MM.1S (cell line): ENCODE measurements around the gene NCAPD3.

ENCODE experiments used
- DNase-seq: peaks from one replicate; pipeline ENCODE4 v3.0.0-alpha.2; 2015
- H2AFZ ChIP-seq: fragments of 300-600 bp; sonication (generic); 2 replicates; pipeline ENCODE4 v1.6.0; 2016; ENCODE audit warnings: antibody characterized with exemption, low read length
- H3F3A ChIP-seq: fragments of 300-600 bp; sonication (generic); 2 replicates; pipeline ENCODE4 v1.6.1; 2016; ENCODE audit warnings: mild to moderate bottlenecking, antibody characterized with exemption, low read length, moderate library complexity, mixed read lengths; ENCODE audit not compliant: insufficient read depth
- H3K27ac ChIP-seq: fragments of 300-600 bp; sonication (generic); 2 replicates; pipeline ENCODE4 v1.5.1; 2016; ENCODE audit warnings: mild to moderate bottlenecking, low read length
- H3K27me3 ChIP-seq: fragments of 300-600 bp; sonication (generic); replicated peaks from 2 replicates; pipeline ENCODE4 v1.6.0; 2016; ENCODE audit warnings: low read length; ENCODE audit not compliant: insufficient read depth
- H3K36me3 ChIP-seq: fragments of 300-600 bp; sonication (generic); replicated peaks from 2 replicates; pipeline ENCODE4 v1.6.1; 2016; ENCODE audit warnings: mild to moderate bottlenecking, low read length, mixed read lengths; ENCODE audit not compliant: insufficient read depth
- H3K4me1 ChIP-seq: fragments of 300-600 bp; sonication (generic); 2 replicates; pipeline ENCODE4 v1.6.1; 2016; ENCODE audit warnings: low read length, mixed read lengths
- H3K4me2 ChIP-seq: fragments of 300-600 bp; sonication (generic); 2 replicates; pipeline ENCODE4 v1.6.0; 2016; ENCODE audit warnings: low read depth, low read length
- H3K4me3 ChIP-seq: fragments of 300-600 bp; sonication (generic); 2 replicates; pipeline ENCODE4 v1.5.1; 2016; ENCODE audit warnings: low read length, mixed read lengths
- H3K79me2 ChIP-seq: fragments of 300-600 bp; sonication (generic); 2 replicates; pipeline ENCODE4 v1.6.1; 2016; ENCODE audit warnings: mixed run types, low read length, mixed read lengths
- H3K9ac ChIP-seq: fragments of 300-600 bp; sonication (generic); 2 replicates; pipeline ENCODE4 v1.6.1; 2016; ENCODE audit warnings: low read length, mixed read lengths
- H3K9me2 ChIP-seq: fragments of 300-600 bp; sonication (generic); replicated peaks from 2 replicates; pipeline ENCODE4 v1.6.1; 2016; ENCODE audit warnings: mild to moderate bottlenecking, low read length, mixed read lengths; ENCODE audit not compliant: insufficient read depth
- H3K9me3 ChIP-seq: fragments of 300-600 bp; sonication (generic); replicated peaks from 2 replicates; pipeline ENCODE4 v1.6.1; 2016; ENCODE audit warnings: mild to moderate bottlenecking, low read length, mixed read lengths; ENCODE audit not compliant: insufficient read depth
- H4K20me1 ChIP-seq: fragments of 300-600 bp; sonication (generic); 2 replicates; pipeline ENCODE4 v1.6.1; 2016; ENCODE audit warnings: mild to moderate bottlenecking, low read length, moderate library complexity, mixed read lengths; ENCODE audit not compliant: insufficient read depth
- EZH2 ChIP-seq: fragments of 300-600 bp; sonication (generic); optimal IDR thresholded peaks from 2 replicates; pipeline ENCODE3; 2017; ENCODE audit warnings: low read depth, mild to moderate bottlenecking, antibody characterized with exemption, low read length, mixed read lengths
- EZH2phosphoT487 ChIP-seq: fragments of 300-600 bp; sonication (generic); IDR thresholded peaks from 2 replicates; pipeline ENCODE4 v1.6.1; 2018; ENCODE audit warnings: antibody characterized with exemption, low read length
- TF ChIP-seq, protein P1 (sequence below): fragments of 300-600 bp; sonication (generic); IDR thresholded peaks from 2 replicates; pipeline ENCODE4 v1.5.1; 2016; ENCODE audit warnings: antibody characterized with exemption, low read length, mixed read lengths

The NCAPD3 gene

DNA sequence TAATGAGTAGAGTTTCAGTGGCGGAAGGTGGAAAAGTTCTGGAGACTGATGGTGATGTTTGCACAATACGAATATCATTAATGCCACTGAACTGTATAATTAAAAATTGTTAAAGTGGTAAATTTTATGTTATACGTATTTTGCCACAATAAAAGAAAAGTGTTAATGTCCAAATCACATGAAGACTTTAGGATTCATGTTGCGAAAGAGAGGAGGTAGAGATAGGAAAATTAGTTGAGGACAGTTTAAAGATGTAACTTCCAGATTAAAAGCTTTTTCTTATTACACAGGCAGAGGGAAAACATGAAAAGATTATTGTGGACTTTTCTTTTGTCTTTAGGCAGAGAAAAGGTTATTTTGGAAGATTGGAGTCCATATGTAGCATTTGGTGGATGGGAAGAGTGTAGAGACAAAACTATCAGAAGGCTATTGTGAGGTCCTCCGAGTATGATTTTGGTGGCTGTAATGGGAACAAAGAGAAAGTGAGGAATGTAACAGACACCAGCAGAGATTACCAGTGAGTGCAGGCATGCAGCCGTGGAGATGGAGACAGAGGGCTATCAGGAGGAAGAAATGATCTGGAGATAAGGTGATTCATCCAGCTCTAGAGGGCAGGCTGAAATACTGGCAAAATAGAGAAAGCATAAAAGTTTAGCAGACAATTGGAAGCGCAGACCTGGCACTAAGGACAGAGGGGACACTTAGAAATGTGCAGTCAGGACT is 13.2 kb upstream of the NCAPD3 start:
- H3K27me3 ChIP-seq, result no peaks in the 10 kb centered on the region
- H3K27ac ChIP-seq, result no peak overlapping the region
- no peak overlapping the region for H3K4me3 ChIP-seq
- no peaks in the 10 kb centered on the region for H3F3A ChIP-seq
- no peak overlapping the region for H2AFZ ChIP-seq
- no peaks in the 10 kb centered on the region for H3K9me2 ChIP-seq
- no peaks in the 10 kb centered on the region for H4K20me1 ChIP-seq
- peaks cover 36% of the 10 kb centered on the region for H3K79me2 ChIP-seq
- no peak overlapping the region for H3K9ac ChIP-seq
- H3K9me3 ChIP-seq, result no peaks in the 10 kb centered on the region
- H3K4me2 ChIP-seq, result no peak overlapping the region
- TF ChIP-seq, protein P1, sequence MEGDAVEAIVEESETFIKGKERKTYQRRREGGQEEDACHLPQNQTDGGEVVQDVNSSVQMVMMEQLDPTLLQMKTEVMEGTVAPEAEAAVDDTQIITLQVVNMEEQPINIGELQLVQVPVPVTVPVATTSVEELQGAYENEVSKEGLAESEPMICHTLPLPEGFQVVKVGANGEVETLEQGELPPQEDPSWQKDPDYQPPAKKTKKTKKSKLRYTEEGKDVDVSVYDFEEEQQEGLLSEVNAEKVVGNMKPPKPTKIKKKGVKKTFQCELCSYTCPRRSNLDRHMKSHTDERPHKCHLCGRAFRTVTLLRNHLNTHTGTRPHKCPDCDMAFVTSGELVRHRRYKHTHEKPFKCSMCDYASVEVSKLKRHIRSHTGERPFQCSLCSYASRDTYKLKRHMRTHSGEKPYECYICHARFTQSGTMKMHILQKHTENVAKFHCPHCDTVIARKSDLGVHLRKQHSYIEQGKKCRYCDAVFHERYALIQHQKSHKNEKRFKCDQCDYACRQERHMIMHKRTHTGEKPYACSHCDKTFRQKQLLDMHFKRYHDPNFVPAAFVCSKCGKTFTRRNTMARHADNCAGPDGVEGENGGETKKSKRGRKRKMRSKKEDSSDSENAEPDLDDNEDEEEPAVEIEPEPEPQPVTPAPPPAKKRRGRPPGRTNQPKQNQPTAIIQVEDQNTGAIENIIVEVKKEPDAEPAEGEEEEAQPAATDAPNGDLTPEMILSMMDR, result no peak
- no peak for TF ChIP-seq EZH2phosphoT487
- TF ChIP-seq EZH2, result no peak
- no peaks in the 10 kb centered on the region for H3K4me1 ChIP-seq
- H3K36me3 ChIP-seq, result no peaks in the 10 kb centered on the region
- no peak for DNase-seq

DNA sequence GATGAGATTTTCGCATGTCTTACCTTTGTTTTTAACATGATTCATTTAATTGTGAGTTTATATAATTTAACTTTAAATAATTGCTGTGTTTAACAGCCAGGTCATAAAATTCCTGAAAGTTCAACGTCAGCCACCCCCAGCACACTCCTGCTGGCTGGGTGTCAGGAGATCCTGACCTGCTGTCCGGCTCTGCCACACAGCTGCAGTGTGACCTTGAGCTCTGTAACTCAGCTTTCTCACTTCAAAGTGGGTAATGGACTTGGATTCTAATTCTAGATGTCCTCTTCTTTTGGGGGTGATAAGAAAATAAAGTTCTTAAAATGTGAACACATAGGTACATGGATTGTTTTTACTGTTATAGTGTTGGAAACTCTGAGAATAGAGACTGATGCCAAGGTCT is 11.6 kb upstream of the NCAPD3 start:
- Histone ChIP-seq H2AFZ (no peak overlapping the region), H3K9me3 (no peaks in the 10 kb centered on the region), H3K4me1 (no peaks in the 10 kb centered on the region), H3K36me3 (no peaks in the 10 kb centered on the region), H3K27me3 (no peaks in the 10 kb centered on the region), H3K9me2 (no peaks in the 10 kb centered on the region), H3F3A (no peaks in the 10 kb centered on the region), H3K9ac (no peak overlapping the region), H3K27ac (no peak overlapping the region), H3K4me2 (no peak overlapping the region), H3K4me3 (no peak overlapping the region), H4K20me1 (no peaks in the 10 kb centered on the region), H3K79me2 (peaks cover 52% of the 10 kb centered on the region)
- no peak for DNase-seq
- TF ChIP-seq EZH2, result no peak
- no peak for TF ChIP-seq EZH2phosphoT487
- TF ChIP-seq, protein P1, result no peak

DNA sequence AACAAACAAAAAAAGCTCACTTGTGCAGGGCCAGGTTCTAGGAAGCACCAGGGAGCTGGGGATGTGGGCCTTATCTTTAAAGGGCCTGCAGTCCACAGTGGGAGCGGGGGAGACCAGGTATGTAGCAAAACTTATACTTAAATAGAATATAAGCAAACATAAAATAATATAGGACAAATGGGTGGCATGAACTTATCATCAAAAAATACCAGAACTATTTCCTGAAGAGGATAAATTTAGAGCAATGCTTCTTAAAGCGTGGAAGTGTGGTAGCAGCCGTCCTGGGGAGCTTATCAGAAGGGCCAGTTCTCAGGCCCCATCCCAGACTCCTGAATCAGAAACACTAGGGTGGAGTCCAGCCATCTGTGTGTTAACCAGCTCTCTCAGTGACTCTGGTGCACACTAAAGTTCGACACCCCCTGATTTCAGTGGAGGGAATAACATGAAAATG is 10.0 kb upstream of the NCAPD3 start:
- Histone ChIP-seq H3K4me2 (no peak overlapping the region), H3K79me2 (peaks cover 68% of the 10 kb centered on the region)
- TF ChIP-seq EZH2phosphoT487, result no peak
- TF ChIP-seq, protein P1, result no peak
- no peak for TF ChIP-seq EZH2

More for the DNA sequence above, 10.0 kb upstream of the NCAPD3 start:
- Histone ChIP-seq H3K27ac (no peak overlapping the region), H2AFZ (no peak overlapping the region), H3K9me3 (no peaks in the 10 kb centered on the region), H3K27me3 (no peaks in the 10 kb centered on the region), H3K9ac (no peak overlapping the region), H3K36me3 (no peaks in the 10 kb centered on the region), H3K9me2 (no peaks in the 10 kb centered on the region), H3F3A (no peaks in the 10 kb centered on the region), H4K20me1 (no peaks in the 10 kb centered on the region), H3K4me1 (no peaks in the 10 kb centered on the region), H3K4me3 (no peak overlapping the region)
- DNase-seq, result no peak
